SK-N-MC (cell line): ENCODE data around the gene PCNA.
"Not testable (repeated sequence)": the region's sequence is repeated elsewhere in the genome, so short reads cannot be mapped to it uniquely, and the experiment has no call there.

Experiments used
- EZH2 ChIP-seq: fragments of 200-600 bp; sonication (generic); IDR thresholded peaks from one replicate; pipeline ENCODE4 v1.6.1; 2017; ENCODE audit warnings: antibody characterized with exemption
- FOXP2 ChIP-seq: optimal IDR thresholded peaks from 2 replicates; pipeline ENCODE3; 2011; ENCODE audit warnings: mild to moderate bottlenecking, moderate library complexity; ENCODE audit not compliant: insufficient read depth; ENCODE audit errors: extremely low read length, control extremely low read depth
- POLR2AphosphoS5 ChIP-seq: IDR thresholded peaks from 2 replicates; pipeline ENCODE4 v1.6.1; 2012; ENCODE audit warnings: mild to moderate bottlenecking, low read depth, low read length, borderline replicate concordance

DNA sequence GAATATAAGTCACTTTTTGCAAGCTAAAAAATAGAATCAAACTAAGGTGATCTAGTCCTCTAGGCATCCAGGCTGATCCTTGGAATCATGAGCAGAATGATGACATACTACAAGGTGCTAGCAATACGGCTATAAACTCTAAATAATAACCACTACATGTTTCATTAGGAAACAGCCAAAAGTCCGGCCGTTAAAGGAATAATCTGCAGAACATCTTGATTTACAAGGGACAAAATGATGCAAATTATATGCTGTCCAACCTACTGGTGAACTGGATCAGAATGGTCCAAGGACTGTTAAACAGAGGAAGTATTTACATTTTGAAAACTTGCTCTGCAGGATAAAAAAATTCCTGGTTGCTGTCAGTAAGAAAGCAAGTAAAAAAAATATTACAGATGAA, 19.8 kb downstream of the PCNA start:
- TF ChIP-seq POLR2AphosphoS5, FOXP2, EZH2: not testable (repeated sequence)
